Osteocyte (in vitro differentiated cells): Measurements from ENCODE around the gene EIF4A3. TPM values are rescaled to one million over a fixed set of nuclear protein-coding genes. Genes with fewer than 3 reads are reported as not detected.
A peak's percentile ranks its signal among the peaks of the same experiment; 100 is the strongest.

Experiments used
- DNase-seq: peaks from one replicate; pipeline ENCODE4 v3.0.0; 2021; ENCODE audit warnings: mixed read lengths; ENCODE audit not compliant: unreplicated experiment; ENCODE audit errors: extremely low spot score
- H3K27ac Mint-ChIP-seq: one replicate; pipeline ENCODE4 v1.8.0; 2021; ENCODE audit warnings: mild to moderate bottlenecking, mixed read lengths; ENCODE audit not compliant: unreplicated experiment
- H3K27me3 Mint-ChIP-seq: one replicate; pipeline ENCODE4 v1.8.0; 2021; ENCODE audit warnings: mixed read lengths; ENCODE audit not compliant: unreplicated experiment
- H3K36me3 Mint-ChIP-seq: one replicate; pipeline ENCODE4 v1.8.0; 2021; ENCODE audit warnings: mixed read lengths; ENCODE audit not compliant: unreplicated experiment
- H3K4me1 Mint-ChIP-seq: one replicate; pipeline ENCODE4 v1.8.0; 2021; ENCODE audit warnings: mixed read lengths; ENCODE audit not compliant: unreplicated experiment
- H3K4me3 Mint-ChIP-seq: one replicate; pipeline ENCODE4 v1.8.0; 2021; ENCODE audit warnings: mild to moderate bottlenecking, moderate library complexity, mixed read lengths; ENCODE audit not compliant: unreplicated experiment
- H3K9me3 Mint-ChIP-seq: one replicate; pipeline ENCODE4 v1.8.0; 2021; ENCODE audit warnings: mixed read lengths; ENCODE audit not compliant: unreplicated experiment
- CTCF ChIP-seq: fragments of 200-600 bp; sonication (generic); IDR thresholded peaks from 2 replicates; pipeline ENCODE4 v1.5.0; 2021; ENCODE audit warnings: antibody characterized with exemption, mild to moderate bottlenecking, moderate library complexity
- total RNA-seq: library from RNA; stranded (reverse); gene quantifications from 2 replicates; pipeline ENCODE4 v1.2.1, GENCODE V29; 2021

EIF4A3 gene
- total RNA-seq, 1 donor from 2014 or later: 85.7 TPM

GRCh38 chr17:80101946-80102663 is 44.8 kb downstream of the EIF4A3 start:
- Mint-ChIP-seq H3K9me3 (no peaks in the 10 kb centered on the region), H3K4me1 (peaks cover 21% of the 10 kb centered on the region), H3K27ac (peak overlapping the region; percentile 82), H3K27me3 (no peaks in the 10 kb centered on the region), H3K36me3 (no peaks in the 10 kb centered on the region), H3K4me3 (peak overlapping the region; percentile 87)
- no peak for TF ChIP-seq CTCF
- no peak for DNase-seq

GRCh38 chr17:80101011-80101945 is 45.6 kb downstream of the EIF4A3 start, which contains the start of gene GAA:
Gene GAA (plus strand): TSS chr17:80101581. CDS start chr17:80104587, 3,006 bp downstream.
- Mint-ChIP-seq H3K4me1 (peaks cover 21% of the 10 kb centered on the region), H3K27me3 (no peaks in the 10 kb centered on the region), H3K9me3 (no peaks in the 10 kb centered on the region), H3K4me3 (peak within 1 kb of the TSS; percentile 87), H3K36me3 (no peaks in the 10 kb centered on the region), H3K27ac (peak within 1 kb of the TSS; percentile 87)
- DNase-seq: peak; percentile 97
- TF ChIP-seq CTCF: peak; percentile 91

- Mint-ChIP-seq H3K4me3 (no peak overlapping the region), H3K27ac (no peak overlapping the region), H3K4me1 (peaks cover 21% of the 10 kb centered on the region), H3K36me3 (no peaks in the 10 kb centered on the region), H3K9me3 (no peaks in the 10 kb centered on the region), H3K27me3 (no peaks in the 10 kb centered on the region)
- no peak for TF ChIP-seq CTCF
- DNase-seq: no peak
These were observed 46.9 kb downstream of the EIF4A3 start for GRCh38 chr17:80100035-80100323.

GRCh38 chr17:80099291-80100034 is 47.5 kb downstream of the EIF4A3 start:
- peaks cover 20% of the 10 kb centered on the region for H3K4me1 Mint-ChIP-seq
- no peak for DNase-seq
- no peak overlapping the region for H3K4me3 Mint-ChIP-seq
- no peak overlapping the region for H3K27ac Mint-ChIP-seq
- peaks cover 2% of the 10 kb centered on the region for H3K27me3 Mint-ChIP-seq
- no peaks in the 10 kb centered on the region for H3K9me3 Mint-ChIP-seq
- H3K36me3 Mint-ChIP-seq: no peaks in the 10 kb centered on the region
- TF ChIP-seq CTCF: no peak
